ENCODE results near the gene UPK3B. TPM values are rescaled to one million over a fixed set of nuclear protein-coding genes. Genes with fewer than 3 reads are reported as not detected.
"Not testable (repeated sequence)": the region's sequence is repeated elsewhere in the genome, so short reads cannot be mapped to it uniquely, and the experiment has no call there.

UPK3B gene
- total and polyA plus RNA-seq, 2 of the 13 experiments (the other 11 are each of a cell fraction or from before 2014, with no cell fraction given): not detected

DNA sequence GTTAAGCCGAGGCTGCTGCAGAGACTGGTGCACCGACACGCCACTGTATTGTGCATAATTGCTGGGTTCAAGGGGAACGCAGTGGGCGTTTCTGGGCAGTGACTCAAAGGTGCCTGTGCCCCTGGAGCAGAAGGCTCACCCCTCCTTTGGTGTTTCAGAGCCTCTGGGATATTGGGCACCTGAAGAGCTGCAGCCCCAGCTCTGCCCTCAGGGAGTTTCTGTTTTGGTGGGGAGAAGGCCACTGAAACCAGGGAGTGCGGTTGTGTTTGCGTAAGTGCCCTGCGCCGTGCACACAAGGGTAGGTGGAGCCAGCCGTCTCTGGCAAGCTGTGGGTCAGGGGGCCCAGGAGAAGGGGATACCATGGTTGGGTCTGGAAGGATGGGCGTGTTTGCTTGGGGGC is 34.1 kb upstream of the UPK3B start:
- H3K27me3 ChIP-seq (ENCODE audit: control insufficient read depth in 1 of 2, insufficient read depth in 2 of 2, low read length in 2 of 2); H4K20me1 ChIP-seq (ENCODE audit: insufficient read depth, low read length); H3K9me3 ChIP-seq (ENCODE audit: low read length); H3K79me2 ChIP-seq (ENCODE audit: insufficient read depth, low read length); in situ Hi-C loops (cut with HindIII; ENCODE audit: extremely low pct_ligation_motif_present, low pct_unique_long_range_greater_than_20kb); H3K9ac ChIP-seq (ENCODE audit: insufficient read depth, low read depth, low read length); intact Hi-C loops (cut with micrococcal nuclease; ENCODE audit: unreplicated experiment); ATAC-seq; H3K27ac ChIP-seq (ENCODE audit: extremely low read length, insufficient read depth, low read length); H3K4me1 ChIP-seq (ENCODE audit: insufficient read depth, low read length); CTCF ChIA-PET (ENCODE audit: low intra/inter-chr PET ratio, low total read pairs); FAIRE-seq; H3K4me2 ChIP-seq (ENCODE audit: low read depth, low read length); BruUV-seq (replicated peaks); H3K4me3 ChIP-seq (replicated peaks in 1 of 3; ENCODE audit: insufficient read depth in 1 of 3, low read depth in 2 of 3, low read length in 3 of 3); DNase-seq (ENCODE audit: low spot score); H2AFZ ChIP-seq (ENCODE audit: low read length); POLR2A ChIA-PET; H3K36me3 ChIP-seq (replicated peaks in 1 of 2; ENCODE audit: control insufficient read depth in 1 of 2, insufficient read depth in 2 of 2, low read length in 2 of 2): not testable (repeated sequence)
- 100% methylated on average over 3 of the region's 11 CpGs for WGBS (ENCODE audit: low lambda C conversion rate)

DNA sequence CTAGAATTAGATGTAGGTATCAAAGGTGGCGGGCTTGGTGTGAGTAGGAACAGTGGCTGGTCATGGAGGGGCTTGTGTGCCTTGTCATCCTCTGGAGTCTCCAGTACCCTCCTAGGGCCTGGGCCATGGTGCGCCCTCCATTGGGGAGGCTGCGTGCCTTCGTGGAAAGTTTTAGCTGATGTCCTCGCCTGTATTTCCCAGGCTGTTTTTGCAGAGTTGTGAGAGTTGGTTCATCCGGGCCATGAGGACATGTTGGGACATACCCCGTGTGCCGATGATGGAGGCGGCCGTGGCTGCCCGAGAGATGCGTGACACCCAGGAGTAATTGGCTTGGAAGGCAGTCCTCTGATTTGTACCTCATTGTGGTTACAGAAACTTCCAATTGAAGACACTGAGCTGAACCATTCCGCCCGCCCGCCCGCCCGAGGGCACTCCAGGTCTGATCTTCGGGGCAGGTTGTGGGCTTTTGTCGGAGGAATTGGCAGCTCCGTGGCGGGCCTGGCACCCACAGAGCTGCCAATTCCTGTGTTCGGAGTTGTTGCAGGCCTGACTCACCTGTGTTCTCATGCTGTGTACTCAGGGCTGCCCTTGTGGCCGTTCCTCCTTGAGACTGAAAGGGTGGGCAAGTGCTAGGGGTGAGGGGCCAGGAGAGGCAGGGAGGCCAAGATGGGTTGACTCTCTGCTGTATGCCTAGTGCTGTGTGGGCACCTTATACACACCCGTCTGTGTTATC is 33.4 kb upstream of the UPK3B start:
- H2AFZ ChIP-seq (ENCODE audit: low read length); H3K79me2 ChIP-seq (ENCODE audit: insufficient read depth, low read length); ATAC-seq; H3K4me2 ChIP-seq (ENCODE audit: low read depth, low read length); DNase-seq (ENCODE audit: low spot score); CTCF ChIA-PET (ENCODE audit: low intra/inter-chr PET ratio, low total read pairs); H4K20me1 ChIP-seq (ENCODE audit: insufficient read depth, low read length); H3K9me3 ChIP-seq (ENCODE audit: low read length); H3K4me3 ChIP-seq (replicated peaks in 1 of 3; ENCODE audit: insufficient read depth in 1 of 3, low read depth in 2 of 3, low read length in 3 of 3); intact Hi-C loops (cut with micrococcal nuclease; ENCODE audit: unreplicated experiment); H3K4me1 ChIP-seq (ENCODE audit: insufficient read depth, low read length); H3K27me3 ChIP-seq (ENCODE audit: control insufficient read depth in 1 of 2, insufficient read depth in 2 of 2, low read length in 2 of 2); H3K9ac ChIP-seq (ENCODE audit: insufficient read depth, low read depth, low read length); H3K36me3 ChIP-seq (replicated peaks in 1 of 2; ENCODE audit: control insufficient read depth in 1 of 2, insufficient read depth in 2 of 2, low read length in 2 of 2); POLR2A ChIA-PET; BruUV-seq (replicated peaks); H3K27ac ChIP-seq (ENCODE audit: extremely low read length, insufficient read depth, low read length); in situ Hi-C loops (cut with HindIII; ENCODE audit: extremely low pct_ligation_motif_present, low pct_unique_long_range_greater_than_20kb); FAIRE-seq: not testable (repeated sequence)
- 100% methylated on average over 1 of the region's 24 CpGs for WGBS (ENCODE audit: low lambda C conversion rate)

DNA sequence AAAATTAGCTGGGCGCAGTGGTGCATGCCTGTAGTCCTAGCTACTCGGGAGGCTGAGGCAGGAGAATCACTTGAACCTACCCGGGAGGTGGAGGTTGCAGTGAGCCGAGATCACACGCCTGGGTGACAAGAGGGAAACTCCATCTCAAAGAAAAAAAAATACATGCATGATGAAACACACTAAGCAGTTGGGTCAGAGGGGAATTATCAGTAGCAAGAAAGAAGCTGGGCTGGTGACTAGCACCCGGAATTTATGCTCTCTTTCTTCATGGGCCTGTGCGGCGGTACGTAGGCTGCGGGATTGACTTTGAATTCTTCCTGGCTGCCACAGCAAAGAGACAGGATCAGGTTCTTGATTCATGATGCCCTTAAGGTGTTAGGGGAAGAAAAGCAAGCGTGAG is 30.7 kb upstream of the UPK3B start:
- POLR2A ChIA-PET; H3K27me3 ChIP-seq (ENCODE audit: control insufficient read depth in 1 of 2, insufficient read depth in 2 of 2, low read length in 2 of 2); intact Hi-C loops (cut with micrococcal nuclease; ENCODE audit: unreplicated experiment); H3K36me3 ChIP-seq (replicated peaks in 1 of 2; ENCODE audit: control insufficient read depth in 1 of 2, insufficient read depth in 2 of 2, low read length in 2 of 2); in situ Hi-C loops (cut with HindIII; ENCODE audit: extremely low pct_ligation_motif_present, low pct_unique_long_range_greater_than_20kb); ATAC-seq; H3K9me3 ChIP-seq (ENCODE audit: low read length); H3K4me1 ChIP-seq (ENCODE audit: insufficient read depth, low read length); H3K4me2 ChIP-seq (ENCODE audit: low read depth, low read length); BruUV-seq (replicated peaks); H3K79me2 ChIP-seq (ENCODE audit: insufficient read depth, low read length); H3K9ac ChIP-seq (ENCODE audit: insufficient read depth, low read depth, low read length); H4K20me1 ChIP-seq (ENCODE audit: insufficient read depth, low read length); H3K27ac ChIP-seq (ENCODE audit: extremely low read length, insufficient read depth, low read length); H3K4me3 ChIP-seq (replicated peaks in 1 of 3; ENCODE audit: insufficient read depth in 1 of 3, low read depth in 2 of 3, low read length in 3 of 3); DNase-seq (ENCODE audit: low spot score); H2AFZ ChIP-seq (ENCODE audit: low read length); CTCF ChIA-PET (ENCODE audit: low intra/inter-chr PET ratio, low total read pairs): not testable (repeated sequence)
- peak; percentile 21 for FAIRE-seq
- over 99% methylated on average over 7 of the region's 11 CpGs for WGBS (ENCODE audit: low lambda C conversion rate)

DNA sequence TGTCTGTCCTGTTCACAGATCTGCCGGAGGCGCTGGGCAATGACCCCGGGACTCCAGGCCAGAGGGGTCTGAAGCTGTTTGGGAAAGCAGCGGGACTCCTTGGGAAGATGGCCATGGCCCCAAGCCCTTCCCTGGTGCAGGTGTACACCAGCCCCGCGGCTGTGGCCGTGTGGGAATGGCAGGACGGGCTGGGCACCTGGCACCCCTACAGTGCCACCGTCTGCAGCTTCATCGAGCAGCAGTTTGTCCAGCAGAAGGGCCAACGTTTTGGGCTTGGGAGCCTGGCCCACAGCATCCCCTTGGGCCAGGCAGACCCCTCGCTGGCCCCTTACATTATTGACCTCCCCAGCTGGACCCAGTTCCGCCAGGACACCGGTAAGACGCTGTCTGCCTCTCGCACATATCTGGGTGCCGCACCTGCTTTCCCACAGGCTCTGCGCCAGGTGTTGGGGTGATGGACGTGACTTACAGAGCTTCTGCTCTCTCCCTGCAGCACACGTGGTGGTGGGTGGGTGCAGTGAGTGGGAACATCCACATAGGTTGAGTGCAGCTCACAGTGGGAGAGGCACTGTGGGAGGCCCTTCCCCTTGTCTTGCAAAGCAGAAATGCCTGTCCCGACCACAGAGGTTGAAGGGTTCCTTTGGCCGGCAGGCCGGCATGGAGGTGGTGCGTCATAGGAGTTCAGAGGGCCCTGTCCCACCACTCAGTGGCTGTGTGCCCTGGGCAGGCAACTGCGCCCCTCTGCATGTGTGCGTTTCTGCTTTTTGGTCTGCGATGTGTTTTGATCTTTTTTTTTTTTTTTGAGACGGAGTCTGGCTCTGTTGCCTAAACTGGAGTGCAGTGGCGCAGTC is 29.7 kb upstream of the UPK3B start:
- H3K27ac ChIP-seq (ENCODE audit: extremely low read length, insufficient read depth, low read length); FAIRE-seq; CTCF ChIA-PET (ENCODE audit: low intra/inter-chr PET ratio, low total read pairs); H3K9ac ChIP-seq (ENCODE audit: insufficient read depth, low read depth, low read length); H3K4me2 ChIP-seq (ENCODE audit: low read depth, low read length); H3K36me3 ChIP-seq (replicated peaks in 1 of 2; ENCODE audit: control insufficient read depth in 1 of 2, insufficient read depth in 2 of 2, low read length in 2 of 2); intact Hi-C loops (cut with micrococcal nuclease; ENCODE audit: unreplicated experiment); in situ Hi-C loops (cut with HindIII; ENCODE audit: extremely low pct_ligation_motif_present, low pct_unique_long_range_greater_than_20kb); DNase-seq (ENCODE audit: low spot score); H3K79me2 ChIP-seq (ENCODE audit: insufficient read depth, low read length); H3K4me3 ChIP-seq (replicated peaks in 1 of 3; ENCODE audit: insufficient read depth in 1 of 3, low read depth in 2 of 3, low read length in 3 of 3); H4K20me1 ChIP-seq (ENCODE audit: insufficient read depth, low read length); H3K27me3 ChIP-seq (ENCODE audit: control insufficient read depth in 1 of 2, insufficient read depth in 2 of 2, low read length in 2 of 2); H3K9me3 ChIP-seq (ENCODE audit: low read length); ATAC-seq; BruUV-seq (replicated peaks); H2AFZ ChIP-seq (ENCODE audit: low read length); POLR2A ChIA-PET; H3K4me1 ChIP-seq (ENCODE audit: insufficient read depth, low read length): not testable (repeated sequence)
- WGBS (ENCODE audit: low lambda C conversion rate): 95% methylated on average over 16 of the region's 29 CpGs

Data from HepG2 (cell line).